HG03520 (cell line): ENCODE data around the gene PAPPA2.

Source experiments
- ATAC-seq: cut with Tn5 transposase; IDR thresholded peaks from one replicate; pipeline ENCODE4 v1.9.1; 2021; ENCODE audit warnings: mild to moderate bottlenecking, moderate library complexity; ENCODE audit not compliant: unreplicated experiment

Gene PAPPA2

GRCh38 chr1:176499671-176500070, 36.7 kb downstream of the PAPPA2 start:
- no peak for ATAC-seq

GRCh38 chr1:176501599-176501998, 38.6 kb downstream of the PAPPA2 start:
- ATAC-seq: no peak

GRCh38 chr1:176504848-176505553, 42.0 kb downstream of the PAPPA2 start:
- ATAC-seq: no peak

- ATAC-seq: no peak
Observed at GRCh38 chr1:176512966-176513365, 50.0 kb downstream of the PAPPA2 start.

GRCh38 chr1:176515310-176515709, 52.3 kb downstream of the PAPPA2 start:
- no peak for ATAC-seq

- ATAC-seq: peak; percentile 72
Observed at GRCh38 chr1:176517484-176517883, 54.5 kb downstream of the PAPPA2 start.

- ATAC-seq: no peak
Observed at GRCh38 chr1:176521211-176521610, 58.2 kb downstream of the PAPPA2 start.

- ATAC-seq: no peak
Observed at GRCh38 chr1:176522310-176522845, 59.4 kb downstream of the PAPPA2 start.

GRCh38 chr1:176529395-176530090, 66.6 kb downstream of the PAPPA2 start:
- no peak for ATAC-seq

- ATAC-seq: no peak
Observed at GRCh38 chr1:176531036-176531435, 68.1 kb downstream of the PAPPA2 start.

GRCh38 chr1:176531921-176532897, 69.2 kb downstream of the PAPPA2 start:
- ATAC-seq: no peak

- no peak for ATAC-seq
Observed at GRCh38 chr1:176533020-176533419, 70.0 kb downstream of the PAPPA2 start.

- no peak for ATAC-seq
Observed at GRCh38 chr1:176536588-176536987, 73.6 kb downstream of the PAPPA2 start.

GRCh38 chr1:176539018-176539417, 76.0 kb downstream of the PAPPA2 start:
- no peak for ATAC-seq

- no peak for ATAC-seq
Observed at GRCh38 chr1:176540428-176540827, 77.5 kb downstream of the PAPPA2 start.

- no peak for ATAC-seq
Observed at GRCh38 chr1:176541663-176542062, 78.7 kb downstream of the PAPPA2 start.

GRCh38 chr1:176542352-176542751, 79.4 kb downstream of the PAPPA2 start:
- no peak for ATAC-seq

- no peak for ATAC-seq
Observed at GRCh38 chr1:176543360-176544129, 80.6 kb downstream of the PAPPA2 start.

GRCh38 chr1:176545034-176545639, 82.2 kb downstream of the PAPPA2 start:
- no peak for ATAC-seq

- ATAC-seq: no peak
Observed at GRCh38 chr1:176546825-176547224, 83.8 kb downstream of the PAPPA2 start.
